ENCODE results near the gene EPHB1. TPM values are rescaled to one million over a fixed set of nuclear protein-coding genes. Genes with fewer than 3 reads are reported as not detected.

EPHB1 gene
- total RNA-seq, 1 experiment from 2014 or later: 2.8 TPM

DNA sequence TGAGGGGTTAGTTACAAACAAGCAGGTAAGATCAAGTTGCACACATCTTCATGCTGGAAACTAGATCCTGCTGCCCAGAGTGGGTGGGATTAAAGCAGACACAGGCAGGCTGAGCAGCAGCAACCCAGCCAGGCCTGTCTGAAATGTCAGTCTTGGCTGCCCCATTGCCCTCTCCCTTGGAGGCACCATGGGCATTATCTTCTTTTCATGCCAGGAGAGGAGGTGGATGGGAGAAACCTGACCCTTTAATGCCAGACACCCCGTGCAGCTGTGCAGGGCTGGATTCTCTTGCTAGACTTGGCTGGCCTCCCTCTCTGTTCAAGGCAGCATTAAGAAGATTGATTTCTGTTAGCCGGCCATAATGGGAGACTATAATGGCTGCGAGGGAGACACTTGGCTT lies 23.0 kb upstream of the EPHB1 start:
- no peak overlapping the region for H3K56ac ChIP-seq (ENCODE audit: insufficient read length, low read depth, low read length)
- H3K27ac Mint-ChIP-seq: no peak overlapping the region
- no peak overlapping the region for H3K23ac ChIP-seq (ENCODE audit: insufficient read length, low read depth, low read length)
- H2BK5ac ChIP-seq (ENCODE audit: insufficient read length, low read length): no peak overlapping the region
- no peaks in the 10 kb centered on the region for H3K79me2 ChIP-seq (ENCODE audit: insufficient read depth, low read length)
- TF ChIP-seq, protein P1, sequence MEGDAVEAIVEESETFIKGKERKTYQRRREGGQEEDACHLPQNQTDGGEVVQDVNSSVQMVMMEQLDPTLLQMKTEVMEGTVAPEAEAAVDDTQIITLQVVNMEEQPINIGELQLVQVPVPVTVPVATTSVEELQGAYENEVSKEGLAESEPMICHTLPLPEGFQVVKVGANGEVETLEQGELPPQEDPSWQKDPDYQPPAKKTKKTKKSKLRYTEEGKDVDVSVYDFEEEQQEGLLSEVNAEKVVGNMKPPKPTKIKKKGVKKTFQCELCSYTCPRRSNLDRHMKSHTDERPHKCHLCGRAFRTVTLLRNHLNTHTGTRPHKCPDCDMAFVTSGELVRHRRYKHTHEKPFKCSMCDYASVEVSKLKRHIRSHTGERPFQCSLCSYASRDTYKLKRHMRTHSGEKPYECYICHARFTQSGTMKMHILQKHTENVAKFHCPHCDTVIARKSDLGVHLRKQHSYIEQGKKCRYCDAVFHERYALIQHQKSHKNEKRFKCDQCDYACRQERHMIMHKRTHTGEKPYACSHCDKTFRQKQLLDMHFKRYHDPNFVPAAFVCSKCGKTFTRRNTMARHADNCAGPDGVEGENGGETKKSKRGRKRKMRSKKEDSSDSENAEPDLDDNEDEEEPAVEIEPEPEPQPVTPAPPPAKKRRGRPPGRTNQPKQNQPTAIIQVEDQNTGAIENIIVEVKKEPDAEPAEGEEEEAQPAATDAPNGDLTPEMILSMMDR (conservative IDR thresholded peaks at IDR 0.05): no peak
- peaks cover 9% of the 10 kb centered on the region for H3K27me3 Mint-ChIP-seq (ENCODE audit: low read depth)
- H3K4me3 Mint-ChIP-seq: no peak overlapping the region
- no peaks in the 10 kb centered on the region for H4K20me1 ChIP-seq (ENCODE audit: control insufficient read depth, insufficient read depth, insufficient read length)
- no peak overlapping the region for H3K4ac ChIP-seq (ENCODE audit: low read depth, low read length)
- H4K8ac ChIP-seq (replicated peaks; ENCODE audit: insufficient read length, low read depth, low read length): no peak overlapping the region
- H2AFZ ChIP-seq (ENCODE audit: low read length): no peak overlapping the region
- no peak overlapping the region for H4K91ac ChIP-seq (ENCODE audit: insufficient read length, low read depth, low read length)
- H3K14ac ChIP-seq (ENCODE audit: insufficient read depth, low read length): no peak overlapping the region
- H2BK120ac ChIP-seq (ENCODE audit: low read depth, low read length, poor library complexity, severe bottlenecking): no peak overlapping the region
- no peaks in the 10 kb centered on the region for H3K36me3 Mint-ChIP-seq (ENCODE audit: insufficient read depth in 1 of 3, low read depth in 3 of 3)
- no peak overlapping the region for H3K27ac ChIP-seq (ENCODE audit: insufficient read length, low read depth, low read length)
- H2BK12ac ChIP-seq (ENCODE audit: insufficient read length, low read depth, low read length): no peak overlapping the region
- H3K4me1 Mint-ChIP-seq: no peaks in the 10 kb centered on the region
- H3K4me1 ChIP-seq (ENCODE audit: insufficient read depth, low read length): no peaks in the 10 kb centered on the region
- H3K9me3 ChIP-seq (ENCODE audit: control insufficient read depth, low read depth, low read length): no peaks in the 10 kb centered on the region
- no peaks in the 10 kb centered on the region for H3K23me2 ChIP-seq (ENCODE audit: insufficient read length, low read depth, low read length, poor library complexity, severe bottlenecking)
- no peaks in the 10 kb centered on the region for H3K79me1 ChIP-seq (ENCODE audit: insufficient read depth, low read depth, low read length, poor library complexity, severe bottlenecking)
- DNase-seq: no peak
- no peak overlapping the region for H4K5ac ChIP-seq (ENCODE audit: insufficient read length, low read depth, low read length)
- H2BK15ac ChIP-seq (ENCODE audit: low read depth, low read length): no peak overlapping the region
- H3K27me3 ChIP-seq (ENCODE audit: insufficient read depth, low read length): no peaks in the 10 kb centered on the region
- H3T11ph ChIP-seq (ENCODE audit: low read length): no peak overlapping the region
- no peak overlapping the region for H2BK20ac ChIP-seq (ENCODE audit: low read depth, low read length, poor library complexity, severe bottlenecking)
- WGBS (ENCODE audit: extremely low coverage, insufficient read length, low lambda C conversion rate): no CpG with 5 or more reads among the region's 3 CpGs
- H2AK5ac ChIP-seq (ENCODE audit: insufficient read length, low read length): no peak overlapping the region
- no peak overlapping the region for H3K18ac ChIP-seq (ENCODE audit: insufficient read length, low read depth, low read length)
- H3K4me2 ChIP-seq (ENCODE audit: insufficient read depth, insufficient read length, low read length): no peak overlapping the region
- no peak overlapping the region for H3K9ac ChIP-seq (ENCODE audit: extremely low read depth, insufficient read length, low read length)
- no peaks in the 10 kb centered on the region for H3K9me3 Mint-ChIP-seq

Measured in H9 (cell line).